ACC112 (cell line): Measurements from ENCODE around the gene ZNF407.

Source experiments
- H2AFZ ChIP-seq: fragments of 200-600 bp; sonication (generic); one replicate; pipeline ENCODE4 v1.6.0; 2017; ENCODE audit warnings: antibody characterized with exemption, low read length; ENCODE audit not compliant: unreplicated experiment
- H3K27ac ChIP-seq: fragments of 200-600 bp; sonication (generic); 2 replicates; pipeline ENCODE4 v1.5.1; 2014; ENCODE audit warnings: low read depth, mild to moderate bottlenecking, antibody characterized with exemption, low read length, moderate library complexity
- H3K27me3 ChIP-seq: fragments of 200-600 bp; sonication (generic); 2 replicates; pipeline ENCODE4 v1.6.1; 2014; ENCODE audit warnings: mild to moderate bottlenecking, antibody characterized with exemption, low read length, moderate library complexity, mixed read lengths; ENCODE audit not compliant: insufficient read depth
- H3K36me3 ChIP-seq: fragments of 200-600 bp; sonication (generic); 2 replicates; pipeline ENCODE4 v1.6.1; 2016; ENCODE audit warnings: mild to moderate bottlenecking, antibody characterized with exemption, low read length, moderate library complexity, mixed read lengths; ENCODE audit not compliant: insufficient read depth
- H3K4me1 ChIP-seq: fragments of 200-600 bp; sonication (generic); one replicate; pipeline ENCODE4 v1.6.1; 2016; ENCODE audit warnings: low read length, mixed read lengths; ENCODE audit not compliant: insufficient read depth, unreplicated experiment, control insufficient read depth
- H3K4me3 ChIP-seq: fragments of 200-600 bp; sonication (generic); 2 replicates; pipeline ENCODE4 v1.5.1; 2014; ENCODE audit warnings: mild to moderate bottlenecking, low read depth, low read length
- H3K79me2 ChIP-seq: fragments of 200-600 bp; sonication (generic); one replicate; pipeline ENCODE4 v1.6.0; 2016; ENCODE audit warnings: low read length; ENCODE audit not compliant: control insufficient read depth, unreplicated experiment, insufficient read depth

Gene ZNF407

DNA sequence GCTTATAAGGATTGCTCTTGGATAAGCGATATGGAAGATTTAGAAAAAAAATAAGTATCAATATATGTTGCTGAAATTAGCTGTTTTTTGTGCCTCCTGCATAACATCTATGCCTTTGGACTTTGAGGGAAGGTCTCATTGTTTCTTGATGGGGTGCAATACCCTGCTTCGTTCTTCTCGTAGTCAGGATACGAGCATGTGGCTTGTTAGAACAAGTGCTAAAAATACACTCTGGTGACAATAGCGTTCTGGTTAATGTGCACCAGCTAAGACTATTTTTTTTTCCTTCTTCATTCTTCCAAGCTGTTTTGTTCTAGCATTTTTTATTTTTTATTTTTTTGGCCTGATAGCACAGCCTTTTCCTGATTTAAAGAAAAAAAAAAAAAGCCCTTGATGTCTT lies 97.5 kb downstream of the ZNF407 start:
- Histone ChIP-seq H3K27ac (no peak overlapping the region), H2AFZ (no peak overlapping the region), H3K79me2 (no peaks in the 10 kb centered on the region), H3K4me1 (no peaks in the 10 kb centered on the region), H3K4me3 (no peak overlapping the region), H3K27me3 (no peaks in the 10 kb centered on the region), H3K36me3 (no peaks in the 10 kb centered on the region)

DNA sequence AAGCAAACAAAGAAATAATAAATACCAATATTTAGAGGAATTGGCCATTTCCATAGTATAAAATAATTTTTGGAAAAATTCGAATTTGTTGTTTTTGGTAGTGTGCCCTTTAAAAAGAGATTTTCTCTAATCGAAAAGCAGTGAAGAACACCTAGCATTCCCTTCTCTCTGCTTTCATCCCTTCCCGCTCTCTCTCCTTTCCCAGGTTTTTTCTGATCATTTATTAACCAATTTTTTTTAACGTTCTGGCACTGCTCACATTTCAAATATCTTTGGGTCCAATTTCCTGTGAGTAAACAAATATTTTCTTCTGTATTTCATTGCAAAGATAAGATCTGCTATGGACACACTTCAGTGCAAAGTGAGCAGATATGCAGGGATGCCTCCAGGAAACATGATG lies 101.2 kb downstream of the ZNF407 start:
- no peaks in the 10 kb centered on the region for H3K27me3 ChIP-seq
- H3K4me3 ChIP-seq, result no peak overlapping the region
- H3K79me2 ChIP-seq, result no peaks in the 10 kb centered on the region
- H2AFZ ChIP-seq, result no peak overlapping the region
- H3K4me1 ChIP-seq, result no peaks in the 10 kb centered on the region
- H3K27ac ChIP-seq, result no peak overlapping the region
- no peaks in the 10 kb centered on the region for H3K36me3 ChIP-seq

- Histone ChIP-seq H3K36me3 (no peaks in the 10 kb centered on the region), H3K27me3 (no peaks in the 10 kb centered on the region), H2AFZ (no peak overlapping the region), H3K4me1 (no peaks in the 10 kb centered on the region), H3K79me2 (no peaks in the 10 kb centered on the region), H3K27ac (no peak overlapping the region), H3K4me3 (no peak overlapping the region)
These were observed 101.8 kb downstream of the ZNF407 start for GRCh38 chr18:74699455-74699854.

GRCh38 chr18:74702950-74703349 lies 105.3 kb downstream of the ZNF407 start:
- no peaks in the 10 kb centered on the region for H3K79me2 ChIP-seq
- no peak overlapping the region for H3K4me3 ChIP-seq
- H2AFZ ChIP-seq, result no peak overlapping the region
- H3K27me3 ChIP-seq, result no peaks in the 10 kb centered on the region
- H3K36me3 ChIP-seq, result no peaks in the 10 kb centered on the region
- H3K4me1 ChIP-seq, result peaks cover 15% of the 10 kb centered on the region
- no peak overlapping the region for H3K27ac ChIP-seq

DNA sequence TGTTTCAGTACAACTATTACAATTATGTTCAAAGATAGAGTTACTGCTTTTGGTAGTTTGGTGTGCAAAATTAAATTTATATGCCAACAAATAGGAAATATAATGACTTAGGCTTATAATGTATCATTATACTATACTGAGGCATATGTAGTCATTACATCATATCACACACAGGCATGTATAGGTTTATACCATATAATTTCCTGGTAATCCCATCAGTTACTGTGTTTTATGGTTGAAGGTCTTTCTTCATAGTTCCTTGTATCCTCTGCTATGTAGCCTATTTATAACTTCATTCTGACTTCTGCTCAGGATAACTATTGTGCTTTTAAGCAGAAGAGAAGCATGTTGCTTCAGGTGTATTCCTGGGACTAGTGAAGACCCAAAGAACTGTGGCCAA lies 110.5 kb downstream of the ZNF407 start:
- Histone ChIP-seq H3K36me3 (no peaks in the 10 kb centered on the region), H3K27ac (no peak overlapping the region), H2AFZ (no peak overlapping the region), H3K27me3 (no peaks in the 10 kb centered on the region), H3K79me2 (no peaks in the 10 kb centered on the region), H3K4me1 (peaks cover 15% of the 10 kb centered on the region), H3K4me3 (no peak overlapping the region)

DNA sequence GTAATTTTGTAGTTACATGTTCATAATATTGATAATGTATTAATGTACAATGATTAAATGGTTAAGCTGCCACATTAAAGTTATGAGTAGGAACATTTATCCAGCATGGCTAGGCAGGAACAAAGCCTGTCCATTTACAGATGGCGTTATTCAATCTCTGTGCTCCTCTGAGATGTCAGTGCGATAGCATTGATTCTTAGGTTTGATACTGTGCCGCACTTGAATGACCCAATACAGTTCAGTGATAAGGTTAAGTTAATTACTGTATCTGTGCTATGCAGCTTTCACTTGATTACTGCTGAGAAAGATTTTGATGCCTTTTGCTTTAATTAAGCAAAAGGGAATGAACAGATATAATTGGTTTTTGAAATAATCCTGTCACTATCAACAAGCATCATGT lies 111.8 kb downstream of the ZNF407 start:
- Histone ChIP-seq H3K36me3 (no peaks in the 10 kb centered on the region), H2AFZ (no peak overlapping the region), H3K27ac (no peak overlapping the region), H3K4me3 (no peak overlapping the region), H3K79me2 (no peaks in the 10 kb centered on the region), H3K27me3 (no peaks in the 10 kb centered on the region), H3K4me1 (peaks cover 15% of the 10 kb centered on the region)

GRCh38 chr18:74714120-74714519 lies 116.5 kb downstream of the ZNF407 start:
- no peaks in the 10 kb centered on the region for H3K4me1 ChIP-seq
- H3K36me3 ChIP-seq, result no peaks in the 10 kb centered on the region
- no peak overlapping the region for H2AFZ ChIP-seq
- H3K27me3 ChIP-seq, result no peaks in the 10 kb centered on the region
- no peak overlapping the region for H3K4me3 ChIP-seq
- no peak overlapping the region for H3K27ac ChIP-seq
- no peaks in the 10 kb centered on the region for H3K79me2 ChIP-seq

DNA sequence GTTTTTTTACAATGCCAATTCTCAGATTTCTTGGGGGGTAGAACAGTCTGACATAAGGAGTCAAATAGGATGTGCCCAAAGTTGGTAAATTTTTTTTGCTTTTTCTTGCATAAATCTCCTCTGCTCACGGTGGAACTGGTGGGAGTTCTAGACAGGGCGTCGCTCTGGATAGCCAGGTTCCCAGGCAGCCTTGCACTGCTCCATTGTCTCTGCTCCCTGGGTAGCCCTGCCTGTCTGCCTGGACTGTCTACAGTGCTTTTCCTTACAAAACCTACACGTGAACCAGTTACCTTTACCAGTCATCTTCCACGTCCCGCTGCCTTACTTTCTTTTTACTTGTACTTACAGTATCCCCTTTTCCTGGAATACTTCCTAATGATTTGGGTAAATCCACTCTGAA lies 117.1 kb downstream of the ZNF407 start:
- H3K79me2 ChIP-seq, result no peaks in the 10 kb centered on the region
- no peaks in the 10 kb centered on the region for H3K36me3 ChIP-seq
- H3K4me1 ChIP-seq, result no peaks in the 10 kb centered on the region
- H3K27ac ChIP-seq, result no peak overlapping the region
- no peaks in the 10 kb centered on the region for H3K27me3 ChIP-seq
- H2AFZ ChIP-seq, result no peak overlapping the region
- H3K4me3 ChIP-seq, result no peak overlapping the region

GRCh38 chr18:74715306-74715705 lies 117.6 kb downstream of the ZNF407 start:
- no peak overlapping the region for H3K27ac ChIP-seq
- no peak overlapping the region for H2AFZ ChIP-seq
- H3K4me3 ChIP-seq, result no peak overlapping the region
- H3K27me3 ChIP-seq, result no peaks in the 10 kb centered on the region
- no peaks in the 10 kb centered on the region for H3K79me2 ChIP-seq
- H3K4me1 ChIP-seq, result no peaks in the 10 kb centered on the region
- no peaks in the 10 kb centered on the region for H3K36me3 ChIP-seq

DNA sequence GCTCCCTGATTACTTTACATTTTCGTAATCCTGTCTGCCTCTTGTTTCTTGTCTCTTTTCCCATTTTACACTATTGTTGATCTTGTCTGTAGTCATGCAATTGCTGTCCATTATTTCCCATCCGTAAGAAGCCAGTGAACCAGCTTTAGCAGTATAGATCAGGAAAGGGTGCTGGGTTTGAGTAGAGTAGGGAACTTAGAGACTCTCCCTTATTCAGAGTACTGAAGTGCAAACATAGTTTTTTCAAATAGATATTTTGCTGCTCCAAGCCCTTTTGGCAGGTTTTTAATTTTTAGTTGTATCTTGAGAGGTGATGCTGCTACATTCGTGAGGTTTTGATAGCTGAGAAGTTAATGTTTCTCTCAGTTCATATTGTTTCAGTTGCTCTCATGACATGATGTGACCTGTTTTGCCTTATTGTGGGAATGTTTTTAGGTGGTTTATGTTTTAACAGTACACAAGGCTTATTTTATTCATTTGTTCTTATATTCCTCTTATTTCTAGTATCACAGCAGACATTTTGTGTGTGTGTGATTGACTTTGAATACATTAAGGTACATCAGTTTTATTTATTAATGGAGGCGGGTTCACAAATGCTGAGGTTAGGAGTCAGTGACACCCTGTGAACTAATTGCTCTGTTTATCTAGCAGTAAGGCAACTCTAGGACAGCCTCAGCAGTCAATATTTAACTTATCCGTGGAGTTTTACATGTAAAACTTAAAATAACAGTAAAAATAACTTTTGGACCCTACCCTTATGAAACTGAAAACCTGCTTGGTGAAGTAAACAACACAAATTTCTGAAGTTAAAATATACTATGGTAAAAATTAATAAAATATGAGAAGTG lies 118.4 kb downstream of the ZNF407 start:
- Histone ChIP-seq H3K79me2 (no peaks in the 10 kb centered on the region), H3K27me3 (no peaks in the 10 kb centered on the region), H2AFZ (no peak overlapping the region), H3K36me3 (no peaks in the 10 kb centered on the region), H3K4me3 (no peak overlapping the region), H3K27ac (no peak overlapping the region), H3K4me1 (no peaks in the 10 kb centered on the region)

DNA sequence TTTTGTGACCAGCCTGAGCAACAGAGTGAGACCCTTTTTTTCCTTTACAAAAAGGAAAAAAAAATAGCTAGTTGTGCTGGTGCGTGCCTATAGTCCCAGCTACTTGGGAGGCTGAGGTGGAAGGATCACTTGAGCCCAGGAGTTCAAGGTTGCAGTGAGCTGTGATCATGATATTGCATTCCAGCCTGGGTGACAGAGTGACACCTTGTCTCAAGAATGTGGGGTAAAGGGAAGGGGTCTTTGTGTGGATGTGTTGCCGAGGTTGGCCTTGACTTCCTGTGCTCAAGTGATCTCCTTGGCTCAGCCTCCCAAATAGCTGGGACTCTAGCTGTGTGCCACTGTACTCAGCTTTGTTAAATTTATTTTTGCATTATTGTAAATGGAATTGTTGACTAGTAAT lies 120.6 kb downstream of the ZNF407 start:
- Histone ChIP-seq H3K27ac (no peak overlapping the region), H3K4me3 (no peak overlapping the region), H3K79me2 (no peaks in the 10 kb centered on the region)

More for the DNA sequence above, 120.6 kb downstream of the ZNF407 start:
- H2AFZ ChIP-seq, result no peak overlapping the region
- H3K36me3 ChIP-seq, result no peaks in the 10 kb centered on the region
- peaks cover 9% of the 10 kb centered on the region for H3K4me1 ChIP-seq
- H3K27me3 ChIP-seq, result no peaks in the 10 kb centered on the region
